Urothelium cell line (cell line): Measurements from ENCODE around the gene GTF3C5.
"Not testable (repeated sequence)": the region's sequence is repeated elsewhere in the genome, so short reads cannot be mapped to it uniquely, and the experiment has no call there.

Experiments
- DNase-seq: peaks from one replicate; pipeline ENCODE4 v3.0.0; 2011; ENCODE audit warnings: low spot score, mixed read lengths
- FAIRE-seq: peaks from 2 replicates; lab custom pipeline; 2011; peaks lifted over from hg19 to GRCh38; lab: Jason Lieb, UNC

Gene GTF3C5

DNA sequence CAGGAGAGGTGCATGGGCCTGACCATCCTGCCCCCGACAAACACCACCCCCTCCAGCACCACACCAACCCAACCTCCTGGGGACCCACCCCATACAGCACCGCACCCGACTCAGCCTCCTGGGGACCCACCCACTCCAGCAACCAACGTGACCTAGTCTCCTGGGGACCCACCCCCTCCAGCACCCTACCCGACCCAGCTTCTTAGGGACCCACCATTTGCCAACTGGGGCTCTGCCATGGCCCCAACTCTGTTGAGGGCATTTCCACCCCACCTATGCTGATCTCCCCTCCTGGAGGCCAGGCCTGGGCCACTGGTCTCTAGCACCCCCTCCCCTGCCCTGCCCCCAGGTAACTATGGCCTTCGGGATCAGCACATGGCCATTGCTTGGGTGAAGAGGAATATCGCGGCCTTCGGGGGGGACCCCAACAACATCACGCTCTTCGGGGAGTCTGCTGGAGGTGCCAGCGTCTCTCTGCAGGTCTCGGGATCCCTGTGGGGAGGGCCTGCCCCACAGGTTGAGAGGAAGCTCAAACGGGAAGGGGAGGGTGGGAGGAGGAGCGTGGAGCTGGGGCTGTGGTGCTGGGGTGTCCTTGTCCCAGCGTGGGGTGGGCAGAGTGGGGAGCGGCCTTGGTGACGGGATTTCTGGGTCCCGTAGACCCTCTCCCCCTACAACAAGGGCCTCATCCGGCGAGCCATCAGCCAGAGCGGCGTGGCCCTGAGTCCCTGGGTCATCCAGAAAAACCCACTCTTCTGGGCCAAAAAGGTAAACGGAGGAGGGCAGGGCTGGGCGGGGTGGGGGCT lies 35.6 kb downstream of the GTF3C5 start:
- no peak for FAIRE-seq
- no peak for DNase-seq

DNA sequence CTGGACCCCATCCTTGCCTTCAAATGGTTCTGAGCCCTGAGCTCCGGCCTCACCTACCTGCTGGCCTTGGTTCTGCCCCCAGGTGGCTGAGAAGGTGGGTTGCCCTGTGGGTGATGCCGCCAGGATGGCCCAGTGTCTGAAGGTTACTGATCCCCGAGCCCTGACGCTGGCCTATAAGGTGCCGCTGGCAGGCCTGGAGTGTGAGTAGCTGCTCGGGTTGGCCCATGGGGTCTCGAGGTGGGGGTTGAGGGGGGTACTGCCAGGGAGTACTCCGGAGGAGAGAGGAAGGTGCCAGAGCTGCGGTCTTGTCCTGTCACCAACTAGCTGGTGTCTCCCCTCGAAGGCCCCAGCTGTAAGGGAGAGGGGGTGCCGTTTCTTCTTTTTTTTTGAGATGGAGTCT lies 36.2 kb downstream of the GTF3C5 start:
- no peak for DNase-seq
- no peak for FAIRE-seq

DNA sequence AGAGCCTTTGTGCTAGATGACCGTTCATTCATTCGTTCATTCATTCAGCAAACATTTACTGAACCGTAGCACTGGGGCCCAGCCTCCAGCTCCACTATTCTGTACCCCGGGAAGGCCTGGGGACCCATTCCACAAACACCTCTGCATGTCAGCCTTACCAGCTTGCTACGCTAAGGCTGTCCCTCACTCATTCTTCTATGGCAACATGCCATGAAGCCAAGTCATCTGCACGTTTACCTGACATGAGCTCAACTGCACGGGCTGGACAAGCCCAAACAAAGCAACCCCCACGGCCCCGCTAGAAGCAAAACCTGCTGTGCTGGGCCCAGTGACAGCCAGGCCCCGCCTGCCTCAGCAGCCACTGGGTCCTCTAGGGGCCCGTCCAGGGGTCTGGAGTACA lies 37.0 kb downstream of the GTF3C5 start:
- FAIRE-seq (no peak), DNase-seq (no peak)

GRCh38 chr9:133068431-133068830 lies 37.6 kb downstream of the GTF3C5 start:
- peak; percentile 99 for FAIRE-seq
- not testable (repeated sequence) for DNase-seq

DNA sequence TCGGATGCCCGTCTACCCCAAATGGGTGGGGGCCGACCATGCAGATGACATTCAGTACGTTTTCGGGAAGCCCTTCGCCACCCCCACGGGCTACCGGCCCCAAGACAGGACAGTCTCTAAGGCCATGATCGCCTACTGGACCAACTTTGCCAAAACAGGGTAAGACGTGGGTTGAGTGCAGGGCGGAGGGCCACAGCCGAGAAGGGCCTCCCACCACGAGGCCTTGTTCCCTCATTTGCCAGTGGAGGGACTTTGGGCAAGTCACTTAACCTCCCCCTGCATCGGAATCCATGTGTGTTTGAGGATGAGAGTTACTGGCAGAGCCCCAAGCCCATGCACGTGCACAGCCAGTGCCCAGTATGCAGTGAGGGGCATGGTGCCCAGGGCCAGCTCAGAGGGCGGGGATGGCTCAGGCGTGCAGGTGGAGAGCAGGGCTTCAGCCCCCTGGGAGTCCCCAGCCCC lies 39.7 kb downstream of the GTF3C5 start:
- peak; percentile 67 for FAIRE-seq
- not testable (repeated sequence) for DNase-seq

DNA sequence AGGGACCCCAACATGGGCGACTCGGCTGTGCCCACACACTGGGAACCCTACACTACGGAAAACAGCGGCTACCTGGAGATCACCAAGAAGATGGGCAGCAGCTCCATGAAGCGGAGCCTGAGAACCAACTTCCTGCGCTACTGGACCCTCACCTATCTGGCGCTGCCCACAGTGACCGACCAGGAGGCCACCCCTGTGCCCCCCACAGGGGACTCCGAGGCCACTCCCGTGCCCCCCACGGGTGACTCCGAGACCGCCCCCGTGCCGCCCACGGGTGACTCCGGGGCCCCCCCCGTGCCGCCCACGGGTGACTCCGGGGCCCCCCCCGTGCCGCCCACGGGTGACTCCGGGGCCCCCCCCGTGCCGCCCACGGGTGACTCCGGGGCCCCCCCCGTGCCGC lies 40.2 kb downstream of the GTF3C5 start:
- FAIRE-seq, DNase-seq: not testable (repeated sequence)

DNA sequence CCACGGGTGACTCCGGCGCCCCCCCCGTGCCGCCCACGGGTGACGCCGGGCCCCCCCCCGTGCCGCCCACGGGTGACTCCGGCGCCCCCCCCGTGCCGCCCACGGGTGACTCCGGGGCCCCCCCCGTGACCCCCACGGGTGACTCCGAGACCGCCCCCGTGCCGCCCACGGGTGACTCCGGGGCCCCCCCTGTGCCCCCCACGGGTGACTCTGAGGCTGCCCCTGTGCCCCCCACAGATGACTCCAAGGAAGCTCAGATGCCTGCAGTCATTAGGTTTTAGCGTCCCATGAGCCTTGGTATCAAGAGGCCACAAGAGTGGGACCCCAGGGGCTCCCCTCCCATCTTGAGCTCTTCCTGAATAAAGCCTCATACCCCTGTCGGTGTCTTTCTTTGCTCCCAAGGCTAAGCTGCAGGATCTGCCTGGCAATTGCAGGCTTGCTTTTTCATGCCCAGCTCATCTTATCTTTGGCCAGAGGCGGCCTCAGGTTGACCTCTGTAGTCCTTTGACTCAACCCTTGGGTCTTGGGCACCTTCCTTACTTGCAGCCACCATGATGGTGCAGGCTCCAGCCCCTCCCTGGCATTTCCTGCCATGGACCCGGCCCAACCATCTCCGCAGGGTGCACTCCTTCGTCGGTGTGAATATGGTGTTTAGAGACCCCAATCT lies 40.8 kb downstream of the GTF3C5 start:
- DNase-seq (no peak), FAIRE-seq (no peak)

DNA sequence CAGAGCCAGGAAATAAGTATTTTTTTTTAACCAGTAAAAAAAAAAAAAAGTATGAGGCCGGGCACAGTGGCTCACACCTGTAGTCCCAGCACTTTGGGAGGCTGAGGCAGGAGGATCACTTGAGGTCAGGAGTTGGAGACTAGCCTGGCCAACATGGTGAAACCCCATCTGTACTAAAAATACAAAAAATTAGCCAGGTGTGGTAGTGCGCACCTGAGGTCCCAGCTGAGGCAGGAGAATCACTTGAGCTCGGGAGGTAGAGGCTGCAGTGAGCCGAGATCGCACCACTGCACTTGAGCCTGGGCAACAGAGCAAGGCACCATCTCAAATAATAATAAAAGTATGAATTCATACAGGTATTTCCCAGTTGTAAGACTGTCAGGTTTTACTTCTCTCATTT lies 41.4 kb downstream of the GTF3C5 start:
- not testable (repeated sequence) for DNase-seq, FAIRE-seq

GRCh38 chr9:133073086-133074014 lies 42.6 kb downstream of the GTF3C5 start:
- DNase-seq (no peak), FAIRE-seq (no peak)

DNA sequence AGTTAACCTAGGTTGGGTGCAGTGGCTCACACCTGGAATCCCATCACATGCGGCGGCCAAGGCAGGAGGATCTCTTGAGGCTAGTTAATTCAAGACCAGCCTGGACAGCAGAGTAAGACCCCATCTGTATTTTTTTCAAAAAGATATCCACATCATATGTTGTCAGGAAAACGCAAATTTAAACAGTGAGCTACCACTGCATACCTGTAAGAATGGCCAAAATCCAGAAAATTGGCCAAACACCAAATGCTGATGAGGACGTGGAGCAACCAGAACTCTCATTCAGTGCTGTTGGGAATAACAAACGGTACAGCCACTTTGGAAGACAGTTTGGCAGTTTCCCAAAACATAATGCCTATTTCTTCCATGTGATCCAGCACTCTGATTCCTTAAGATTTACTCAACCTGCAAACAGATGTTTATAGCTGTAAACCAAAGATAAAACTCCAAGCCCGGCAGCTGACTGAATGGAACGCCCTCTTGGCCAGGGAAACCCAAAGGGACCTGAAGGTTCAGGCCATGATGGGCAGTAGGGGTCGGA lies 43.4 kb downstream of the GTF3C5 start:
- no peak for DNase-seq
- no peak for FAIRE-seq

DNA sequence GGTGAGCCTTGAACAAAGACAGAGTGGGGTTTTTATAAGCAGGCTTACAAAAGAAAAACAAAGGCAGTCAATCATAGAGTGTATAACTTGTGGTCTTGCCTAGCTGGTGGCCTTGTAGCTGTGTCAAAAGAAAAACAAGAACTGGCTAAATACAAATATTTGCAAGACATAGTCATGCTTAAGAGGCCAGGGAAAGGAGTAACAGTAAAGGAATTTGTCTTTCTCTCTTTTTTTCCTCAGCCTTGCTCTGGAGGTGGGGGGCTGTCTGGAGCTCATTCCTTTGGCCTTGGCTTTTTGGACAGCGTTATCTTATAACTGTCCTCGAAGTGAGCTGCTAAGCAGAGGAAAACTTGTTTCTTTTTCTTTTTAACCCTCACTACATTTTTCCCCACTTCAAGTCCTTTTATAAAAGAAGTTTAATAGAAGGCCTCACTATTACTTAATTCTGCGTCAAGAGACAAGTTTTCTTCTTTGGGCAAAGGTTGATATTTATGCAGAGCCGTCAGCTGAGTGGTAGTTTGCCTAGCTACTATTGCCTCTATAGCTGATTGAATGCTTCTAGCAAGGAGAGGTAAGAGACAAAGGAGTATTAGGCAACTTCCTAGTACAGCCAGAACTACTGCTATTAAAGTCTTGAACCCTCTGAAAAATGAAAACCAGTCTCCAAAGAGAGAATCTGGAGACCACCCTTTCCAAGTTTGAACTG lies 45.3 kb downstream of the GTF3C5 start:
- FAIRE-seq (no peak), DNase-seq (peak; percentile 24)

- DNase-seq (no peak), FAIRE-seq (no peak)
Measured at GRCh38 chr9:133076691-133077090, 45.9 kb downstream of the GTF3C5 start.

DNA sequence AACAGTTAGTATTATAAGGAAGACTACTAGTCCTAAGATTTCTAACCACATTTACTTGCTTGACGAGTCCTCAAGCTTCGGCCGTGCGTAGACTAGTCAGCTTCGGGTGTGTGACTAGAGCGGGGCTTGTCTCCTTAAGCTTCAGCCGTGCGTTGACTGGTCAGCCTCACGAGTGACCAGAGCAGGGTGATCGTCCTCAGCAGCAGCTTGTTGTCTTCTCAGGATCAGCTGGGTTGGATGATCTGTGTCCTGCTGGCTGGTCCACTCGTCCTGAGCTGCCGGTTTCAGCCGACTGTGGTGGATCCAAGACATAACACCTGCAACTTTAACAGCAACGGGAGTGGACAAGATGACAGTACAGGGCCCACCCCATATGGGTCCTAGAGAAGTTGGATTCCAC lies 47.7 kb downstream of the GTF3C5 start:
- FAIRE-seq (no peak), DNase-seq (no peak)

DNA sequence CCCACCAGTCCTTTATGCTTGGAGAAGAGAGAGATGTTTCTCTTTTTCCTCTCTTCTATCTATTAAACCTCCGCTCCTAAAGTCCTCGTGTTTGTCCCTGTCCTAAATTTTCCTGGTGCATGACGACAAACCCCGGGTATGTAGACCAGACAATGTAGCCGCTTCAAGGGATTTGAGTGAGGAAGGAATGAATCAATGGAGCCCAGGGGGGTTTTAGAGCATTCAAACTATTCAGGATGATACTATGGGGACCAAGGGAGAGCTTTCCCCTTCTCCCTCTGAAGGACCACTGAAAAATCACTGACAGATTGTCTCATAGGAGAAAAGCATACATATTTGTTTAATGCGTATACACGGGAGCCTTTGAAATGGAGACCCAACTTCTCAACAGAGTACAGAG lies 49.4 kb downstream of the GTF3C5 start:
- FAIRE-seq (no peak), DNase-seq (no peak)

DNA sequence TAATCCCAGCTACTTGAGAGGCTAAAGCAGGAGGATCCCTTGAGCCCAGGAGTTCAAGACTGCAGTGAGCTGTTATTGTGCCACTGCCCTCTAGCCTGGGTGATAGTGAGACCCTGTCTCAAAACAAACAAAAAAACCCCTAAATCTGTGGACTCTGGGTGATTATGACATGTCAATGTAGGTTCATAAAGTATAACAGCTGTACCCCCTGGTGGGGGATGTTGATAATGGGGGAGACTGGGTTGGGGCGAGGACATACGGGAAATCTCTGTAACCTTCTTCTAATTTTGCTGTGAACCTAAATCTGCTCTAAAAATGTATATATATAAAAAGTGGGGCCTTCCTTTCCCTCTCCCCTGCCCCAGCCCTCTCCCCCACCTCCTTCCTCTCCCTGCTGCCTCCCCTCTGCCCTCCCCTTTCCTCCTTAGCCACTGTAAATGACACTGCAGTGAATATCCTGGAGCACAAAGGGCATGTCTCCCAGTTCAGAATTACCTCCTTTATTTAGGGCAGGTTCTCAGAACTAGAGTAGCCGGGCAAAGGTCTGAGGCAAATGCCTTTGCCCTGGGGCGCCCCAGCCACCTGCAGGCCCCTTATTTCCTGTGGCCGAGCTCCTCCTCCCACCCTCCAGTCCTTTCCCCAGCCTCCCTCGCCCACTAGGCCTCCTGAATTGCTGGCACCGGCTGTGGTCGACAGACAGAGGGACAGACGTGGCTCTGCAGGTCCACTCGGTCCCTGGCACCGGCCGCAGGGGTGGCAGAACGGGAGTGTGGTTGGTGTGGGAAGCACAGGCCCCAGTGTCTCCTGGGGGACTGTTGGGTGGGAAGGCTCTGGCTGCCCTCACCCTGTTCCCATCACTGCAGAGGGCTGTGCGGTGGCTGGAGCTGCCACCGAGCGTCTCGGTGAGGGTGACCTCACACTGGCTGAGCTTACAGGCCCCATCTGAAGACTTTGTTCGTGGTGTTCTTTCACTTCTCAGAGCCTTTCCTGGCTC lies 50.3 kb downstream of the GTF3C5 start:
- FAIRE-seq, DNase-seq: not testable (repeated sequence)

DNA sequence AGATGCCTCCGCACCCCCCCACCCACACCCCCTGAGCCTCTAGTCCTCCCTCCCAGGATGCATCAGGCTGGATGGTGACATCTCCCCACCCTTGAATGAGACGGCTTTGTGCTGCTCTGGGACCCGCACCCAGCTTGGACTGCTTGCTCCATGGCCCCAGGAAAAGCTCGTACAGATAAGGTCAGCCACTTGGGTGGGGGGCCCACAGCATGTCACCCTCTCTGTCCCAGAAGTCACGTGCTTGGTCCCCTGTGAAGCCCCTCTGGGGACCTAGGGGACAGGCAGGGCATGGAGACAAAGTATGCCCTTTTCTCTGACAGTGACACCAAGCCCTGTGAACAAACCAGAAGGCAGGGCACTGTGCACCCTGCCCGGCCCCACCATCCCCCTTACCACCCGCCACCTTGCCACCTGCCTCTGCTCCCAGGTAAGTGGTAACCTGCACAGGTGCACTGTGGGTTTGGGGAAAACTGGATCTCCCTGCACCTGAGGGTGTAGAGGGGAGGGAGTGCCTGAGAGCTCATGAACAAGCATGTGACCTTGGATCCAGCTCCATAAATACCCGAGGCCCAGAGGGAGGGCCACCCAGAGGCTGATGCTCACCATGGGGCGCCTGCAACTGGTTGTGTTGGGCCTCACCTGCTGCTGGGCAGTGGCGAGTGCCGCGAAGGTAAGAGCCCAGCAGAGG lies 51.3 kb downstream of the GTF3C5 start:
- not testable (repeated sequence) for FAIRE-seq

GRCh38 chr9:133083688-133084087 lies 52.9 kb downstream of the GTF3C5 start:
- DNase-seq, FAIRE-seq: not testable (repeated sequence)

More for the DNA sequence above, 51.3 kb downstream of the GTF3C5 start:
- DNase-seq, result not testable (repeated sequence)

- not testable (repeated sequence) for FAIRE-seq, DNase-seq
Measured at GRCh38 chr9:133086212-133086860, 55.5 kb downstream of the GTF3C5 start.
